Stimulated activated CD8-positive, alpha-beta memory T cell treated with anti-CD3 and anti-CD28 coated beads, Interleukin-12 subunit alpha, Interleukin-12 subunit beta, amount 100 ng/mL, for 24 hours (primary cell): ENCODE data around the gene PIK3R2.

Experiments used
- DNase-seq: peaks from one replicate; pipeline ENCODE4 v3.0.0-alpha.2; 2020; ENCODE audit errors: extremely low read depth

Gene PIK3R2

GRCh38 chr19:18123819-18124218 is 29.1 kb upstream of the PIK3R2 start:
- DNase-seq, result no peak

- DNase-seq, result no peak
Measured at GRCh38 chr19:18126097-18126496, 26.9 kb upstream of the PIK3R2 start.

GRCh38 chr19:18128044-18128443 is 24.9 kb upstream of the PIK3R2 start:
- no peak for DNase-seq

- no peak for DNase-seq
Measured at GRCh38 chr19:18128805-18129204, 24.2 kb upstream of the PIK3R2 start.

- DNase-seq, result no peak
Measured at GRCh38 chr19:18130523-18131242, 22.3 kb upstream of the PIK3R2 start.

- no peak for DNase-seq
Measured at GRCh38 chr19:18131841-18132596, 20.9 kb upstream of the PIK3R2 start.

GRCh38 chr19:18135712-18136584 is 17.0 kb upstream of the PIK3R2 start:
- DNase-seq, result no peak

- no peak for DNase-seq
Measured at GRCh38 chr19:18137242-18137641, 15.7 kb upstream of the PIK3R2 start.

GRCh38 chr19:18137657-18138339 is 15.2 kb upstream of the PIK3R2 start:
- DNase-seq, result no peak

GRCh38 chr19:18140473-18140872 is 12.5 kb upstream of the PIK3R2 start:
- DNase-seq, result no peak

GRCh38 chr19:18141031-18141430 is 11.9 kb upstream of the PIK3R2 start:
- no peak for DNase-seq

GRCh38 chr19:18143902-18144301 is 9.1 kb upstream of the PIK3R2 start:
- no peak for DNase-seq

- DNase-seq, result no peak
Measured at GRCh38 chr19:18144361-18144760, 8.6 kb upstream of the PIK3R2 start.

- DNase-seq, result no peak
Measured at GRCh38 chr19:18144906-18145305, 8.1 kb upstream of the PIK3R2 start.

- DNase-seq, result no peak
Measured at GRCh38 chr19:18145391-18145999, 7.5 kb upstream of the PIK3R2 start.

GRCh38 chr19:18147396-18147795 is 5.6 kb upstream of the PIK3R2 start:
- DNase-seq, result no peak

GRCh38 chr19:18149596-18149975 is 3.4 kb upstream of the PIK3R2 start:
- DNase-seq, result no peak

- no peak for DNase-seq
Measured at GRCh38 chr19:18150776-18151624, 2.0 kb upstream of the PIK3R2 start.

- DNase-seq, result peak; percentile 90
Measured at GRCh38 chr19:18152442-18152816, 534 bp upstream of the PIK3R2 start.

- DNase-seq, result no peak
Measured at GRCh38 chr19:18153556-18154134, 682 bp downstream of the PIK3R2 start.
